ENCODE measurements around the gene LRP1B. TPM values are rescaled to one million over a fixed set of nuclear protein-coding genes. Genes with fewer than 3 reads are reported as not detected.

LRP1B gene
- total RNA-seq, 1 experiment from 2014 or later = 0.52 TPM

- TF ChIP-seq ZNF512 (CRISPR knock-in tag; IDR thresholded peaks at IDR 0.05; ENCODE audit: borderline replicate concordance) (no peak), JUN (CRISPR knock-in tag; IDR thresholded peaks at IDR 0.05) (no peak), NR3C1 (CRISPR knock-in tag; conservative IDR thresholded peaks at IDR 0.05; ENCODE audit: low read depth) (no peak)
Observed at GRCh38 chr2:140200307-140200706, 1930.5 kb downstream of the LRP1B start (continued).

DNA sequence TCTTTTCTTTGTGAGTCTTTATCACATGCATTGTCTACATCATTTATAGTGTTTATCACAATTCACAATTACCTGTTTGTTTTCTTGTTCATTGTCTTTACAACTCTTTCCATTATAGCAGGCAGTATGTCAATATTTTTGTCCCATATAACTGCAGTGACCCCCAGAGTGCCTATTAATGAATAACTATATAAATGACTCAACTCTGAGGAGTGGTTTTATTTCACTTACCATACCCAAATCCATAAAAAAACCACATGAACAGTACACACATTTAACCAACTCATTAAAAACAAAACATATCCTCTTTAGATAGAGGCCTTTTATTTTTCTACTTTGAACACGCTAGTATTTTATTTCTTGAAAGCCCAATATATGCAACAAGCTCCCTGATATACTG, 1931.5 kb downstream of the LRP1B start:
- Mint-ChIP-seq H3K9me3 (peaks cover 10% of the 10 kb centered on the region; the same call in 1 of the 2 replicates), H3K36me3 (no peaks in the 10 kb centered on the region), H3K4me1 (no peaks in the 10 kb centered on the region), H3K27ac (no peak overlapping the region), H3K27me3 (ENCODE audit: low read depth) (no peaks in the 10 kb centered on the region), H3K4me3 (no peak overlapping the region)
- ATAC-seq (no peak), DNase-seq (ENCODE audit: low spot score) (no peak)
- ChIA-PET POLR2A (no interaction called here), CTCF (no interaction called here)
- TF ChIP-seq TEAD1 (CRISPR knock-in tag; IDR thresholded peaks at IDR 0.05) = no peak

DNA sequence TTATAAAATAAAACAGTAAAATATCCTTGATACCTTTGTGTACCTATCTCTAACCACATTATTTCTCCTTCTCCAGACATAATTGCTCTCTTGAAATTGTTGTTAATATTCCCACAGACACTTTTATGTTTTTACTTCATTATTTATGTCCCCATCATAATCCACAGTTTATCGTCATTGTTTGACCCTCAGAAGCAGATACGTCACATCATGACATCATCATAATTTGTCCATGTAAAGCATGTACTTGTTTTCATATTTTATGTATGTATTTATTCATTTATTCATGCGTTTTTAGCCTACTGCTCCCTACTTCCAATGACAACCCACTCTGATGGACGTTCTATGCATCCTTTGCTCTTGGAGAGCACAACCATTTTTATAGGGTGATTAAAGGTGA, 1943.7 kb downstream of the LRP1B start:
- CTCF ChIA-PET = no interaction called here
- no peak for DNase-seq (ENCODE audit: low spot score)
- Mint-ChIP-seq H3K9me3 (no peaks in the 10 kb centered on the region), H3K36me3 (no peaks in the 10 kb centered on the region), H3K27ac (no peak overlapping the region), H3K4me1 (peaks cover 20% of the 10 kb centered on the region), H3K27me3 (ENCODE audit: low read depth) (no peaks in the 10 kb centered on the region), H3K4me3 (no peak overlapping the region)
- no peak for ATAC-seq
- POLR2A ChIA-PET = no interaction called here
- TF ChIP-seq IRF2 (CRISPR knock-in tag; IDR thresholded peaks at IDR 0.05; ENCODE audit: borderline replicate concordance, low read depth) (no peak), RELA (CRISPR knock-in tag; IDR thresholded peaks at IDR 0.05; ENCODE audit: borderline replicate concordance) (no peak), NR3C1 (CRISPR knock-in tag; conservative IDR thresholded peaks at IDR 0.05; ENCODE audit: low read depth) (no peak), E2F1 (CRISPR knock-in tag; IDR thresholded peaks at IDR 0.05) (no peak), ZNF396 (CRISPR knock-in tag; IDR thresholded peaks at IDR 0.05; ENCODE audit: borderline replicate concordance) (no peak), AFF4 (CRISPR knock-in tag; IDR thresholded peaks at IDR 0.05; ENCODE audit: borderline replicate concordance) (no peak), ZBTB21 (CRISPR knock-in tag; IDR thresholded peaks at IDR 0.05; ENCODE audit: borderline replicate concordance) (no peak)
- TF ChIP-seq, protein P1, sequence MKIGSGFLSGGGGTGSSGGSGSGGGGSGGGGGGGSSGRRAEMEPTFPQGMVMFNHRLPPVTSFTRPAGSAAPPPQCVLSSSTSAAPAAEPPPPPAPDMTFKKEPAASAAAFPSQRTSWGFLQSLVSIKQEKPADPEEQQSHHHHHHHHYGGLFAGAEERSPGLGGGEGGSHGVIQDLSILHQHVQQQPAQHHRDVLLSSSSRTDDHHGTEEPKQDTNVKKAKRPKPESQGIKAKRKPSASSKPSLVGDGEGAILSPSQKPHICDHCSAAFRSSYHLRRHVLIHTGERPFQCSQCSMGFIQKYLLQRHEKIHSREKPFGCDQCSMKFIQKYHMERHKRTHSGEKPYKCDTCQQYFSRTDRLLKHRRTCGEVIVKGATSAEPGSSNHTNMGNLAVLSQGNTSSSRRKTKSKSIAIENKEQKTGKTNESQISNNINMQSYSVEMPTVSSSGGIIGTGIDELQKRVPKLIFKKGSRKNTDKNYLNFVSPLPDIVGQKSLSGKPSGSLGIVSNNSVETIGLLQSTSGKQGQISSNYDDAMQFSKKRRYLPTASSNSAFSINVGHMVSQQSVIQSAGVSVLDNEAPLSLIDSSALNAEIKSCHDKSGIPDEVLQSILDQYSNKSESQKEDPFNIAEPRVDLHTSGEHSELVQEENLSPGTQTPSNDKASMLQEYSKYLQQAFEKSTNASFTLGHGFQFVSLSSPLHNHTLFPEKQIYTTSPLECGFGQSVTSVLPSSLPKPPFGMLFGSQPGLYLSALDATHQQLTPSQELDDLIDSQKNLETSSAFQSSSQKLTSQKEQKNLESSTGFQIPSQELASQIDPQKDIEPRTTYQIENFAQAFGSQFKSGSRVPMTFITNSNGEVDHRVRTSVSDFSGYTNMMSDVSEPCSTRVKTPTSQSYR (CRISPR knock-in tag; IDR thresholded peaks at IDR 0.05) = no peak
- TF ChIP-seq, protein P2, sequence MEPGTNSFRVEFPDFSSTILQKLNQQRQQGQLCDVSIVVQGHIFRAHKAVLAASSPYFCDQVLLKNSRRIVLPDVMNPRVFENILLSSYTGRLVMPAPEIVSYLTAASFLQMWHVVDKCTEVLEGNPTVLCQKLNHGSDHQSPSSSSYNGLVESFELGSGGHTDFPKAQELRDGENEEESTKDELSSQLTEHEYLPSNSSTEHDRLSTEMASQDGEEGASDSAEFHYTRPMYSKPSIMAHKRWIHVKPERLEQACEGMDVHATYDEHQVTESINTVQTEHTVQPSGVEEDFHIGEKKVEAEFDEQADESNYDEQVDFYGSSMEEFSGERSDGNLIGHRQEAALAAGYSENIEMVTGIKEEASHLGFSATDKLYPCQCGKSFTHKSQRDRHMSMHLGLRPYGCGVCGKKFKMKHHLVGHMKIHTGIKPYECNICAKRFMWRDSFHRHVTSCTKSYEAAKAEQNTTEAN (CRISPR knock-in tag; IDR thresholded peaks at IDR 0.05) = no peak
- TF ChIP-seq, protein P3, sequence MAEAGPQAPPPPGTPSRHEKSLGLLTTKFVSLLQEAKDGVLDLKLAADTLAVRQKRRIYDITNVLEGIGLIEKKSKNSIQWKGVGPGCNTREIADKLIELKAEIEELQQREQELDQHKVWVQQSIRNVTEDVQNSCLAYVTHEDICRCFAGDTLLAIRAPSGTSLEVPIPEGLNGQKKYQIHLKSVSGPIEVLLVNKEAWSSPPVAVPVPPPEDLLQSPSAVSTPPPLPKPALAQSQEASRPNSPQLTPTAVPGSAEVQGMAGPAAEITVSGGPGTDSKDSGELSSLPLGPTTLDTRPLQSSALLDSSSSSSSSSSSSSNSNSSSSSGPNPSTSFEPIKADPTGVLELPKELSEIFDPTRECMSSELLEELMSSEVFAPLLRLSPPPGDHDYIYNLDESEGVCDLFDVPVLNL (CRISPR knock-in tag; IDR thresholded peaks at IDR 0.05; ENCODE audit: borderline replicate concordance, low read depth) = no peak

All from WTC11 (cell line).